Activated CD4-positive, alpha-beta T cell treated with anti-CD3 and anti-CD28 coated beads, Interleukin-2, amount 10 ng/mL, durations not matched to agents 24 days and 14 days (primary cell): ENCODE results near the gene SEC14L5. TPM values are rescaled to one million over a fixed set of nuclear protein-coding genes. Genes with fewer than 3 reads are reported as not detected.

Source experiments
- DNase-seq: peaks from one replicate; pipeline ENCODE4 v3.0.0; 2022
- H3K27ac Mint-ChIP-seq: one replicate; pipeline ENCODE4 v1.8.0; 2022; ENCODE audit warnings: mild to moderate bottlenecking, mixed read lengths
- H3K27me3 Mint-ChIP-seq: one replicate; pipeline ENCODE4 v1.8.0; 2022; ENCODE audit warnings: mixed read lengths
- H3K36me3 Mint-ChIP-seq: one replicate; pipeline ENCODE4 v1.8.0; 2022; ENCODE audit warnings: low read depth, mild to moderate bottlenecking, mixed read lengths
- H3K4me1 Mint-ChIP-seq: one replicate; pipeline ENCODE4 v1.8.0; 2021; ENCODE audit warnings: mixed read lengths
- H3K4me3 Mint-ChIP-seq: one replicate; pipeline ENCODE4 v1.8.0; 2022; ENCODE audit warnings: mild to moderate bottlenecking, moderate library complexity, mixed read lengths
- H3K9me3 Mint-ChIP-seq: one replicate; pipeline ENCODE4 v1.8.0; 2021; ENCODE audit warnings: mixed read lengths
- intact Hi-C: fragments of 100-400 bp; cut with micrococcal nuclease; formaldehyde crosslinking; loops from one replicate; pipeline ENCODE4 v1.15.1; 2023
- total RNA-seq: library from RNA; stranded (reverse); gene quantifications from 2 replicates; pipeline ENCODE4 v1.2.3, GENCODE V29; 2022

SEC14L5 gene
- total RNA-seq, 1 donor from 2014 or later, result not detected

DNA sequence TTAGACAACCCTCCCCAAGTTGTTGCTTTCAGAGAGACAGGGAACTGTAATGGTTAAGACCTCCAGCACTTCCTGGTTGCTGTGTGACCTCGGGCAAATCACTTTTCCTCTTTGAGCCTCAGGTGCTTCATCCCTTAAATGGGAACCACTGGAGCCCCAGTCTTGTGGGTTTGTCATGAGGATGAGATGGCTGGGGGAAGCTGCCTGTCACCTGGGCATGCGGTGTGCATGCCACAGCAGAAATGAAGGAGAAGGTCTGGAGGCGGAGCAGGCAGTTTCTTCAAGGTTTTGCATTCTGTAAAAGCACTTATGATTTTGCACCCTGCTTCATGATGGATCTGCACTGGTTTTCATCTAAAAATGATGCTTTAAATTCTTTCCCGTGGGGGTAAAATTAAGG lies 53.5 kb downstream of the SEC14L5 start:
- intact Hi-C loops, result no loop called here
- H3K4me1 Mint-ChIP-seq, result no peaks in the 10 kb centered on the region
- H3K9me3 Mint-ChIP-seq, result no peaks in the 10 kb centered on the region

DNA sequence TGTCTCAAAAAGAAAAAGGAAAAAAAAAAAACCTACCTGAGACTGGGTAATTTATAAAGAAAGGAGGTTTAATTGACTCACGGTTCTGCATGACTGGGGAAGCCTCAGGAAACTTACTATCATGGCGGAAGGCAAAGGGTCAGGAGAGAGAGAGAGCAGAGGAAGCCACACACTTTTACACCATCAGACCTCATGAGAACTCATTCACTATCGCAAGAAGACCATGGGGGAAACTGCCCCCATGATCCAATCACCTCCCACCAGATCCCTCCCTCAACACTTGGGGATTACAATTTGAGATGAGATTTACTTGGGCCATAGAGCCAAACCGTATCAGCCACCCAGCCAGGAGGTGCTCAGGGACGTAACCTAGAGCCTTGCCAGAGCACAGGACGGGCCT lies 54.8 kb downstream of the SEC14L5 start:
- Mint-ChIP-seq H3K4me1 (no peaks in the 10 kb centered on the region), H3K9me3 (no peaks in the 10 kb centered on the region)

More for the DNA sequence above, 53.5 kb downstream of the SEC14L5 start:
- Mint-ChIP-seq H3K27ac (no peak overlapping the region), H3K36me3 (no peaks in the 10 kb centered on the region), H3K27me3 (no peaks in the 10 kb centered on the region), H3K4me3 (no peak overlapping the region)
- no peak for DNase-seq

DNA sequence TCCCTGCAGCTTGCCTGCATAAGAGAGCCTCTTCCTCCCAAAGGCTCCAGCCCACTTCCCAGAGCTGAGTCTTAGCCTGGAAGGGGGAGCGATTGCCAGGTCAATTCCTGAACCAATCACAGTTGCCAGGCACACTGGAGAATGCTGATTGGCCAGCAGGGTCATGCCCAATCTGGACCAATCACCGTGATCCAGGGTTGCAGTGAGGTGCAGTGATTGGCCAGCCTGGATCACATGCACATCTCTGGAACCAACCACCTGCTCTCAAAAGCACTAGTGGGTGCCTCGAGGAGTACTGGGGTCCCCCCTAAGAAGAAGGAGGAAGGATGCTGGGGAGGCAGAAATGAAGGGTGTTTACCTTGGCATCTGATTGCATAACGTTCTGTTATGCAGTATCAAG lies 57.2 kb downstream of the SEC14L5 start:
- no peaks in the 10 kb centered on the region for H3K27me3 Mint-ChIP-seq
- intact Hi-C loops, result no loop called here
- no peak overlapping the region for H3K27ac Mint-ChIP-seq
- DNase-seq, result no peak
- H3K36me3 Mint-ChIP-seq, result no peaks in the 10 kb centered on the region
- H3K4me1 Mint-ChIP-seq, result no peaks in the 10 kb centered on the region
- no peaks in the 10 kb centered on the region for H3K9me3 Mint-ChIP-seq
- H3K4me3 Mint-ChIP-seq, result no peak overlapping the region

More for the DNA sequence above, 54.8 kb downstream of the SEC14L5 start:
- no peak for DNase-seq
- Mint-ChIP-seq H3K27ac (no peak overlapping the region), H3K4me3 (no peak overlapping the region), H3K27me3 (no peaks in the 10 kb centered on the region), H3K36me3 (no peaks in the 10 kb centered on the region)
- intact Hi-C loops, result no loop called here

DNA sequence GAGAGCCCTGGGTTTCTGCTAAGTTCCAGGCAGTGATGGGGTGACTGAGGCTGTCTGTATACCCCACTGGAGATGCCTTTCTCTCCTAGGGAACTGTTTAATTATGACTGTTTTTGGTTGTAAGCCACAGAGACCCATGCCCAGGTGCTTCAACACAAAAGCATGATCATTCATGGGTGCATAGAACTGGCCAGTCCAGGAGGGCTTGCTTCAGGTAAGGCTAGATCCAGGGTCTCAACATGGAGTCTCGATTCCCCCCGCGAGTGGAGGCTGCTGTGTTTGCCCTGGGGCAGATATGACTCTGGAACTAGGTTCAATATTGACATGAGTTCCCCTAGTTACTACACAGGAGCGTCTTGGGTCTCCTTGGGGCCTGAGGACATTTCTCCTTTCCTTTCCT lies 57.8 kb downstream of the SEC14L5 start:
- no peak for DNase-seq
- intact Hi-C loops, result no loop called here
- H3K36me3 Mint-ChIP-seq, result no peaks in the 10 kb centered on the region
- no peak overlapping the region for H3K27ac Mint-ChIP-seq
- no peaks in the 10 kb centered on the region for H3K4me1 Mint-ChIP-seq
- no peaks in the 10 kb centered on the region for H3K27me3 Mint-ChIP-seq
- no peaks in the 10 kb centered on the region for H3K9me3 Mint-ChIP-seq
- no peak overlapping the region for H3K4me3 Mint-ChIP-seq

DNA sequence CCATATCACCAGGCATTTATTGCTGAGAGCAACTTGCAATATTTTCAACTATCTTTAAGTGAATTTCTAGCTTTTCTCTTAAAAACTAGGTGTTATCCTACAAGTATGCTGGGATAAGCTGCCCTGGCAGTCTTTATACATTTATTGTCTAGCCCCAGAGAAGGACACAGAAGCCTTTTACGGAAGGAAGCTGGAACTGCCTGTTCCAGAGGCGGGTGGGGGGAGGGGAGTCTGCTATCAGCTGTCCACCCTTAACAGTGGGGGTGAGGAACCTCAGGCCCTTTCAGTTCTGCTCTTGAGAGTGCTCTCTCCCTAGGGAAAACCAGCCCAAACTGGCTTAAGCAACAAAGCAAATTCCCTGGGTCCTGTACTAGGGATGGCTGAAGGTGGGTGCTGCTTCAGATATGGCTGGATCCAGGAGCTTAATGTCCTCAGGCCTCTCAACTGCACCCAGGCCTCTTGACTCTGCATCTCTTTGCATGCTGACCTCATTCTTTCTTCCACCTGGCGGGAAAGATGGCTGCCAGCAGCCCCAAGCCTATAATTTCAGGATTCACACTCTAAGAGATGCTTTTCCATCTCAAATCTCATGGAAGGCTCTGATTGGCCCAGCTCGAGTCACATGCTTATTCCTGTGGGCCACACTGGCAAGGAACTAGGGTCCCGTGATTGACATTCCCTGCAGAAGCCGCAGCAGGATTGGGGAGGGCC lies 59.0 kb downstream of the SEC14L5 start:
- intact Hi-C loops, result no loop called here
- Mint-ChIP-seq H3K9me3 (no peaks in the 10 kb centered on the region), H3K4me3 (no peak overlapping the region), H3K36me3 (no peaks in the 10 kb centered on the region), H3K27ac (no peak overlapping the region), H3K27me3 (no peaks in the 10 kb centered on the region), H3K4me1 (no peaks in the 10 kb centered on the region)
- no peak for DNase-seq

DNA sequence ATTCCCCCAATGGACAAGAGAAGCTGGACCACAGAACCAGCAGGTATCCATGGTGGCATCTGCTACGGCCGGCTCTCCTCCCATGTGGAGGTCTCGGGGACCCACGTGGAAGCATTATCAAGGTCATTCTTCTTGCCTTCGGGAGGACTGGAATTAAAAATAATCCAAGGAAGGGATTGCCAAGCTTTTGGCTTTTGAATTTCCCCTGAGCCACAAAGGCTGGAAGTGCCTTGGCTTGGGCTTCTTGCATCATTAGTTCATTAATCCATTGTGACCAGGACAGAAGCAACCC lies 59.5 kb downstream of the SEC14L5 start:
- H3K4me3 Mint-ChIP-seq, result no peak overlapping the region
- no peaks in the 10 kb centered on the region for H3K36me3 Mint-ChIP-seq
- DNase-seq, result no peak
- H3K27ac Mint-ChIP-seq, result no peak overlapping the region
- no peaks in the 10 kb centered on the region for H3K9me3 Mint-ChIP-seq
- H3K27me3 Mint-ChIP-seq, result no peaks in the 10 kb centered on the region
- H3K4me1 Mint-ChIP-seq, result no peaks in the 10 kb centered on the region
- intact Hi-C loops, result no loop called here

DNA sequence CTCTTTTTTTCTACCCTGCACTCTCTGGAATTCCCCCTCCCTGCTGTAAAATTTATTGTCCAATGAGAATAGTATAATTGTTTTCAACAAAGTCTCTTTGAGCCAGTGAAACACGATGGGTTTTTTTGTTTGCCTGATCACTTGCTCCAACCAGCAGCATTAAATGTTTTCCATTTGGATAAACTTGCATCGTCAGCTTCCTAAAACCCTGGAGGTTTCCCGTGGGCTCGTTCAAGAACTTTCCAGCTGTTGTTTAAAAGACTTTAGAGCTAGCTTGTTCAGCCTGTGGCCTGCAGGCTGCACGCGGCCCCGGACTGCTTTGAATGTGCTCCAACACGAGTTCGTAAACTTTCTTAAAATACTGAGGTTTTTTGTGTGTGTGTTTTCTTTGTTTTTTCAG lies 60.7 kb downstream of the SEC14L5 start:
- Mint-ChIP-seq H3K36me3 (no peaks in the 10 kb centered on the region), H3K27me3 (no peaks in the 10 kb centered on the region), H3K27ac (no peak overlapping the region), H3K9me3 (no peaks in the 10 kb centered on the region), H3K4me3 (no peak overlapping the region), H3K4me1 (no peaks in the 10 kb centered on the region)
- no peak for DNase-seq
- intact Hi-C loops, result no loop called here

DNA sequence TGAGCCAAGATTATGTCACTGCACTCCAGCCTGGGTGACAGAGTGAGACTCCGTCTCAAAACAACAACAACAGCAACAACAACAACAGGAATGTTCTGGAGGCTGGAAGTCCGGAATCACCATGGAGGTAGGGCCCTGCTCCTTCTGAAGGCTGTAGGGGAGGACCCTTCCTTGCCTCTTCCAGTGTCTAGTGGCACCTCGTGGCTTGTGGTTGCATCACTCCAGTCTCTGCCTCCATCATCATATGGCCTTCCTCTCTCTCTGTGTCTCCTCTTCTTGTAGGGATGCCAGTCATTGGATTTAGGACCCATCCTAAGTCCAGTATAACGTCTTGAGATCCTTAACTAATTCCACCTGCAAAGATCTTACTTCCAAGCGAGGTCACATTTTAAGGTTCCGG lies 61.6 kb downstream of the SEC14L5 start:
- no peak for DNase-seq
- Mint-ChIP-seq H3K4me3 (no peak overlapping the region), H3K4me1 (no peaks in the 10 kb centered on the region), H3K27me3 (no peaks in the 10 kb centered on the region), H3K27ac (no peak overlapping the region), H3K9me3 (no peaks in the 10 kb centered on the region), H3K36me3 (no peaks in the 10 kb centered on the region)
- intact Hi-C loops, result no loop called here

DNA sequence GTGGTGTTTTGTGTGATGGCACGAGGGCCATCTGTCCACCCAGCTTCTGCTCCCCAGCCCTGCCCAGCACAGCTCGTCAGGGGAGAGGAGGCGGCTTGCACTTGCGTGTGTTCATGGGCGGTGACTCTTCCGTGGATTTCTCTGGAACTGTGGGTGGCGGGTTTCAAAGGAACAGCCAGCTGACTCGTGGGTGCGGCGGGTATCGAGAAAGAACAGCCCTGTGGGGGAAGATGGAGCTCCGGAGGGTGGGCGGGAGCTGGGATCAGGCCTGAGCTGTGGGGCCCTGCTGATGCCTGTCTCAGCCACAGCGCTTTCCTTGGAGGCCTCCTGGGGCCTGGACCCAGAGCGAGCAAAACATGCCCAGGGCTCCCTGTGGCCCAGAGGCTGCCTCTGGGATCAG lies 62.4 kb downstream of the SEC14L5 start:
- H3K4me3 Mint-ChIP-seq, result no peak overlapping the region
- no peaks in the 10 kb centered on the region for H3K27me3 Mint-ChIP-seq
- no peaks in the 10 kb centered on the region for H3K4me1 Mint-ChIP-seq
- intact Hi-C loops, result no loop called here
- H3K27ac Mint-ChIP-seq, result no peak overlapping the region
- no peaks in the 10 kb centered on the region for H3K36me3 Mint-ChIP-seq
- no peaks in the 10 kb centered on the region for H3K9me3 Mint-ChIP-seq
- no peak for DNase-seq

DNA sequence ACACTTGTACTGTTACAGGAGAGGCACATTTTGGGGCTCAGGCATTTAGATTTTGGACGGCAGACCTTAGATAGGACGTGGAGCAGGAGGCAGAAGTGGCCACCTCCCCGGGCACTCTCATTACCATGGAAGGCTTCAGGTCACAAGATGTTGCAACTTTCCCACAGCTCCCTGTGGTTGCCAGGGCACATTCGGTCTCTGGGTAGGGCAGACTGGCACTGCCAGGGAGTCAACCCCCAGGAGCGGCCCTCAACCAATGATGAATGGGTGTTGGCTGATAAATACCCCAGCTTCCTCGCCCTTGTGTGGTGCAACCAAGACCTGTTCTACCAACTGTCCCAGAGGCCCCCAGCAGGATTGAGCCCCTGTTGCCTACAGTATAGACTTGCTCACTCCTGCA lies 64.4 kb downstream of the SEC14L5 start:
- intact Hi-C loops, result no loop called here
- no peak overlapping the region for H3K27ac Mint-ChIP-seq
- no peaks in the 10 kb centered on the region for H3K4me1 Mint-ChIP-seq

DNA sequence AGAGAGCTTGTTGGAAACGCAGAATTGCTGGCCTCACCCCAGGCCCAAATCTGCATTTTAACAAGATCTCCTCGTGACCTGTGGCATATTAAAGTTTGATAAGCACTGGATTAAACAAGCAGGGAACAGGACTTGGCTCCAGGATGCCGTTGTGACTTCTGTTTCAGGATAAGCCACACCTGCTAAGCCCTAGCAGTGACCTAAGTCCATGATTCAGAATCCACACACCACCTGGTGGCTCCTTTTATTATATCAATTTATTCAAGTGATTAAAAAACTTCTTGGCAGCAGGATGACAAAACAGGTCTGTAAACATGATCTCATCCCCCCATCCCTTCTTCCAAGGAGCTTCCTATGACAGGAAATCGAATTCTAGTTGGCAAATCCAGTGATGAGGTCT lies 66.5 kb downstream of the SEC14L5 start:
- Mint-ChIP-seq H3K27ac (no peak overlapping the region), H3K4me3 (no peak overlapping the region), H3K27me3 (no peaks in the 10 kb centered on the region), H3K36me3 (no peaks in the 10 kb centered on the region), H3K9me3 (no peaks in the 10 kb centered on the region), H3K4me1 (no peaks in the 10 kb centered on the region)
- no peak for DNase-seq
- intact Hi-C loops, result no loop called here

More for the DNA sequence above, 64.4 kb downstream of the SEC14L5 start:
- H3K27me3 Mint-ChIP-seq, result no peaks in the 10 kb centered on the region
- H3K36me3 Mint-ChIP-seq, result no peaks in the 10 kb centered on the region
- no peak overlapping the region for H3K4me3 Mint-ChIP-seq
- no peaks in the 10 kb centered on the region for H3K9me3 Mint-ChIP-seq
- no peak for DNase-seq

DNA sequence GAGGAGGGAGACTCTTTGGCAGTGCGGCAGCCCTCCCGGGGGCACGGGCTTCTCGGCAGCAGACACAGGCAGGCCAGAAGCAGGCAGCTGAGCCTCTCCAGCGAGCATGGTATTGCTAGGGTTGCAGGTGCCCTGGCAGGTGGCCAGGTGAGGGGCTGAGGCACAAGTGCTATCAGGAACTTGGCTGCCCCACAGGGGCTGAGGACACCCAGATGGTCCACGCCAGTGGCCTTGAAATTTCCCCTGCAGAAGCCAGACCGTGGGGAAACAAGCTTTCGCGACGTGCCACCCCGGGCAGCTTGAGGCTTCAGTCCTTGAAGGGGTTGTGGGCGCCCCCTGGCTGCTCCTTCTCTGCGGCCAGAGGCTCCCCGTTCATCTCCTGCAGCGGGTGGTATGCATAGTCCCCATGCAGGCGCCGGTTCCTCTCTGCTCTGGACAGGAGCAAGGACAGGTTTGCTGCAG lies 67.1 kb downstream of the SEC14L5 start:
- no peaks in the 10 kb centered on the region for H3K4me1 Mint-ChIP-seq
- no peak overlapping the region for H3K4me3 Mint-ChIP-seq
- DNase-seq, result no peak
- H3K36me3 Mint-ChIP-seq, result no peaks in the 10 kb centered on the region
- no peaks in the 10 kb centered on the region for H3K27me3 Mint-ChIP-seq
- intact Hi-C loops, result no loop called here
- H3K27ac Mint-ChIP-seq, result no peak overlapping the region
- no peaks in the 10 kb centered on the region for H3K9me3 Mint-ChIP-seq

DNA sequence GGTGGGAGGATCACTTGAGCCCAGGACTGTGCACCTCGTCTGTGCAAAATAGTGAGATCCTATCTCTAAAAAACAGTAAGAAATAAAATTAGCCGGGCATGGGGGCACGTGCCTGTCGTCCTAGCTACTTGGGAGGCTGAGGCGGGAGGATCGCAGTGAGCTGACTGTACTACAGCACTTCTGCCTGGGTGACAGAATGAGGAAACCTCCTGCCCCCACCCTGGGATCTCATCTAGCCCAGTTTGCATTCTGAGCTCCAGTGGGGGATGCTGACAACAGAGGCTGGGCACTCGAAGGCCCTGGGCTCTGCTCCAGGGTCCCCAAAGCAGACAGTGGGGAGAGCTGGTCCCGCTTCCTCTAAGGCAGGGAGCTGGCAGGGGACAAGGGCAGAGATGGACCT lies 68.5 kb downstream of the SEC14L5 start:
- Mint-ChIP-seq H3K9me3 (no peaks in the 10 kb centered on the region), H3K27me3 (no peaks in the 10 kb centered on the region), H3K4me3 (no peak overlapping the region), H3K4me1 (no peaks in the 10 kb centered on the region), H3K36me3 (no peaks in the 10 kb centered on the region), H3K27ac (no peak overlapping the region)
- DNase-seq, result no peak
- intact Hi-C loops, result no loop called here

DNA sequence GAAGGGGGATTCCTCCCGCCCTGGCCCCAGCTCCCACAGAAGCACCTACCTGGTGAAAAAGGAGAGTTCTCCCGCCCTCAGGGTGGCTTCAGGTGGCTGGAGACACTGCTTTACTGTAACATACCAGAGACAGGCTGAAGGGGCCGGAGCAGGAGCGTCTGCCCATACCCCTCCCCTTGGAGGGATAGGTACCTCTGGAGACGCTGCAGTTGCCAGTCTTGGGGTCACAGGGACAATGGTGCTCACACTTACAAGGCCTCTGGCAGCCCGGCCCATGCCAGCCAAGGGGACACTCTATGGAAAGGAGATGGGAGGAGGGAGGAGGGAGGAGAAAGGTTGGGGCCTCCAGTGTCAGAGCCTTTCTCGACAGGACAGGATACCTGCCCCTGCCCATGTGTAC lies 69.0 kb downstream of the SEC14L5 start:
- Mint-ChIP-seq H3K4me3 (no peak overlapping the region), H3K9me3 (no peaks in the 10 kb centered on the region), H3K36me3 (no peaks in the 10 kb centered on the region), H3K27me3 (no peaks in the 10 kb centered on the region), H3K4me1 (no peaks in the 10 kb centered on the region), H3K27ac (no peak overlapping the region)
- intact Hi-C loops, result no loop called here
- no peak for DNase-seq

DNA sequence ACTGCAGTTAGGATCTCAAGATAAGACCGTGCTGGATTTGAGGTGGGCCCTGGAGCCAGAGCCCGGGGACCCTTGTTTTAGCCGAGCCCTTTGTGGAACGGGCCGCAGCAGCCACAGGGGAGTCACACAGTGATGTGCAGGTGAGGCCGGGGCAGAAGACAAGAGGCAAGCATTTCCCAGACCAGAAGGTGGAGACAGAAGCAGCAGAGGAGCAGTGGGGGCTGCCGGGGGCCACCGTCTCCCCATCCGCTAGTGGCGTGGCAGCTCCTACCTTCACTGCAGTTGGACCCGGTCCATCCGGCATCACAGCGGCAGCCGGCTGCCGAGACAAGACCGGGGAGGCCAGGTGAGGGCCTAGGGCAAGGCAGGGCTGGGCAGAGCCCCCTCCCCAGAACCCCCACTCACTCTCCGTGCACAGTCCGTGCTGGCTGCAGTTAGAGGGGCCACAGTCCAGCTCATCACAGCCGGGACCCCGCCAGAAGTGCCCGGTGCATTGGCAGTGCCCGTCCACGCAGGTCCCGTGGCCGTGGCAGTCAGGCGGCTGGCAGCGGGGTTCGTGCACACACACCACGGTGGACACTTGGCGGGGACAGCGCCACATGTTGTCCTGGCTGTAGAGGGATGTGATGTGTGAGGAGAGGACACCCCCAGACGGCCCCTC lies 69.6 kb downstream of the SEC14L5 start:
- DNase-seq, result no peak
- no peaks in the 10 kb centered on the region for H3K36me3 Mint-ChIP-seq
- H3K27ac Mint-ChIP-seq, result no peak overlapping the region
- H3K4me1 Mint-ChIP-seq, result peaks cover 1% of the 10 kb centered on the region
- no peaks in the 10 kb centered on the region for H3K27me3 Mint-ChIP-seq
- no peak overlapping the region for H3K4me3 Mint-ChIP-seq
- intact Hi-C loops, result no loop called here
- no peaks in the 10 kb centered on the region for H3K9me3 Mint-ChIP-seq
